T1000 (cell line): ENCODE measurements around the gene STRN4.

Experiments used
- DNase-seq: peaks from one replicate; lab custom pipeline; 2025; ENCODE audit warnings: mixed read lengths; lab: John Stamatoyannopoulos, UW

STRN4 gene

GRCh38 chr19:46742926-46743480 lies 3.2 kb downstream of the STRN4 start:
- no peak for DNase-seq

- no peak for DNase-seq
These were observed 4.8 kb downstream of the STRN4 start for GRCh38 chr19:46741447-46741846.

- no peak for DNase-seq
These were observed 6.9 kb downstream of the STRN4 start for GRCh38 chr19:46739290-46739771.

- no peak for DNase-seq
These were observed 8.5 kb downstream of the STRN4 start for GRCh38 chr19:46737761-46738171.

GRCh38 chr19:46737298-46737654 lies 9.0 kb downstream of the STRN4 start:
- DNase-seq = no peak

- no peak for DNase-seq
These were observed 9.5 kb downstream of the STRN4 start for GRCh38 chr19:46736531-46737297.

GRCh38 chr19:46733690-46734292 lies 12.5 kb downstream of the STRN4 start:
- no peak for DNase-seq

GRCh38 chr19:46732966-46733689 lies 13.1 kb downstream of the STRN4 start:
- peak; percentile 41 for DNase-seq

GRCh38 chr19:46732172-46732938 lies 13.9 kb downstream of the STRN4 start:
- peak; percentile 41 for DNase-seq

GRCh38 chr19:46731584-46731983 lies 14.7 kb downstream of the STRN4 start:
- no peak for DNase-seq

GRCh38 chr19:46731007-46731501 lies 15.2 kb downstream of the STRN4 start:
- DNase-seq = peak; percentile 63

- no peak for DNase-seq
These were observed 15.7 kb downstream of the STRN4 start for GRCh38 chr19:46730595-46730994.

GRCh38 chr19:46730187-46730586 lies 16.1 kb downstream of the STRN4 start:
- DNase-seq = no peak

- no peak for DNase-seq
These were observed 16.6 kb downstream of the STRN4 start for GRCh38 chr19:46729696-46730095.

- DNase-seq = peak; percentile 29
These were observed 17.4 kb downstream of the STRN4 start for GRCh38 chr19:46728693-46729339.

- no peak for DNase-seq
These were observed 18.0 kb downstream of the STRN4 start for GRCh38 chr19:46728208-46728607.

GRCh38 chr19:46727757-46728156 lies 18.5 kb downstream of the STRN4 start:
- no peak for DNase-seq

- DNase-seq = no peak
These were observed 19.2 kb downstream of the STRN4 start for GRCh38 chr19:46726971-46727501.

- no peak for DNase-seq
These were observed 19.7 kb downstream of the STRN4 start for GRCh38 chr19:46726551-46726950.

GRCh38 chr19:46725859-46726393 lies 20.3 kb downstream of the STRN4 start:
- no peak for DNase-seq
